GM21423 (cell line): ENCODE data around the gene HDAC4.

Experiments used
- ATAC-seq: cut with Tn5 transposase; IDR thresholded peaks from one replicate; pipeline ENCODE4 v1.9.1; 2021; ENCODE audit warnings: mild to moderate bottlenecking, moderate library complexity; ENCODE audit not compliant: unreplicated experiment

Gene HDAC4

DNA sequence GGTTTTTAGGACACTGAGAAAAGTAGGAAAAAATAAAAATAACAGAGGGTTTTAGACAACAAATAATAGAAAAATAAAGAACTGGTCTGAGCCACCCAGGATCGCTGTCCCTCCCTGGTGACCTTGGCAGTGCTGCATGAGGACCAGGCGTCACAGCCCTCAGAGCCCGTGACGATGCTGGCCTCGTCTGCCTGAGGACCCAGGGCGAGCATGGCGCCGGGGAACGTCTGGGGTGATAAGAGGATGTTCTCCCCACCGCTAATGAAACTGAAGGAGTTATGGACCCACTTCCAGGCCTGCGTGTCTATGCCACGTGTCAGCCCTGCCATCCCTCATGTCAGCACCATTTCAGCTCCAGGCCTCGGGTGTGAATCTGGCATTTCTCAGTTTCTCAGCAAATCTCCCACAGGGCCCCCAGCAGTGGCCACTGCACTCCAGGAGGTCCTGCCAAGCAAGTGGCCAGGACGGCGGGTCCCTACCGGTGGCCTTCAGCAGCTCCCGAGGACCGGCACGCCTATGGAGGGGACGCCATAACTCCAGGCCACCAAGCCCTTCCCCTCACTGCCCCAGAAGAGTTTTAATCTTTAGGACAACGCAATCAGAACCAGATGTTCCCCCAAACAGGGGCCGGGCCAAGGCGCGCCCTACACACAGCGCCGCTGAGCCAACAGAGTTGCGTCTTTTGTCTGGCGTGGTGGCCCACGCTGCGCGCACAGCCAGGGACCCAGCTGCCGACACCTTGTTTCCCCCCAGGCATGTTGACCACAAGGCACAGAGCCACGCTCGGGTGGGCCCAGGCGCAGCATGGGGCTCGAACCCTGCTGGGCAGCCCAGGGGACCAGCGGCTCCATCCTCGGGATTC lies 373.2 kb downstream of the HDAC4 start:
- no peak for ATAC-seq

GRCh38 chr2:239026711-239027361 lies 374.0 kb downstream of the HDAC4 start:
- ATAC-seq = no peak

- no peak for ATAC-seq
These were observed 374.8 kb downstream of the HDAC4 start for GRCh38 chr2:239025951-239026461.

DNA sequence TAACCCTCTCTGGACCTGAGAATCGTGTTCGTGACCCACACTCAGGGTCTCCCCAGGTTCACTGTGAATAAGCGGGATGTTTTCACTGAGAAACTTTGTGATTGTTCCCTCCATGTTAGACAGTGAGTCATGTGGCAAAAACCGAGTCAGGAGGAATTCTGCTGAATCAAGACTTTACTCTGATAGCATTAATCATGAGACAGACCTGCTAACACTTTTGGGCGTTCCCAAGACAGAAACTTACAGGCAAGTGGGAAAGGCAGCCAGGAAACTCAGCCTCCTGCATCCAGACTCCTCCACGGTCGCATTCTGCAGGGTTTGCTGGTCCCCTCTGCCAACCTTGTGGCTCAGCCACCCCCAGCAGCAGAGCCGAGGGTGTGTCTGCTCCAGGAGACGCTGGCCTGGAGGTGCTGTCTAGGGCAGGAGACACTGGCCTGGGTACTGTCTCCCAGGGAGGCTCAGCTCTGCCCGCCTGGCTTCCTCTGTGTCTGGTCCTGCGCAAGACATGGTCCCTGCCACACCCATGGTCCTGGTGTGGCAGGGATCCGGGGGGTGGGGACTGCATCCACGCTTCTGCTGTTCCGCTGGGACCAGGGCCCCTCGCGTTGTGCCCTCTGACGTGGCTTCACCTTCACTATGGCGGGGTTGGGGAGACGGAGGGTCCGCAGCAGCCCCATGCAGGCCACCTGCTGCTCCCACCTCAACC lies 375.6 kb downstream of the HDAC4 start:
- no peak for ATAC-seq

GRCh38 chr2:239024226-239024625 lies 376.6 kb downstream of the HDAC4 start:
- ATAC-seq = no peak

DNA sequence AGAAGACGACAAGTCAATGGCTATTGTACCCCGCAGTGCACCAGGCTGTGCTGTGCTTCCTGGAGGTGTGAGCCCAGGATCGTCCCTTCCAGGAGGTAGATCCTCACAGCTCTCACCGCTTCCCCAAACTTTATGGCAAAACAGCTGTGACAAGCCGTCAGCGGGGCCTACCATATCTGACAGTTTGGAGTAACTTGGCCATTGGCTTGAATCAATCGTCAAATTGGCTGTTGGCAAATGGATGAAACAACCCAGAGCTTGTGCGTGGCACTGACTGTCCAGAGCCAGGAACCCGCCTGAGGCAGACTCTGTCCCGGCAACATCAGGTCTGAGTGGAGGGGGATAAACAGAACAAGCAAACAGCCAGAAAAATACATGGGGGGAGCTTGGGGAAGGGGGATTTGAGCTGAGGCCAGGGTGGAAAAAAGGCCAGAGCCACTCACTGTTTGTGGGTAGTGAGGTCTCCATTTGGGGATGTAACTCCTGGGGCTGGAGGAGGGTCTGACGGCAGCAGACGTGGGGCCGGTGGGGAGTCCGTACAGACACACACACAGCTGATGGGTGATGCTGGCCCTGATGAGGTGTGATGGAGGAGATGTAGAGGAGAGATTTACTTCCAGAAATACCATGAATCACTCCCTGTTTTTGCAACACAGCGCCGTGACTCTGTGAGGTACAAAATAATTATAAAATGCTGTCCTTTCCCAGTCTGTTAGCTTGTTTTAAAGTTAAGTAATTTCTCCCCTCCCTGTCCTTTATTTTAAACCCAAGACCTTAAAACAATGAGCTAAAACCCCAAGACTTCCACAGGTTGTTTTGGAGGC lies 378.2 kb downstream of the HDAC4 start:
- no peak for ATAC-seq

DNA sequence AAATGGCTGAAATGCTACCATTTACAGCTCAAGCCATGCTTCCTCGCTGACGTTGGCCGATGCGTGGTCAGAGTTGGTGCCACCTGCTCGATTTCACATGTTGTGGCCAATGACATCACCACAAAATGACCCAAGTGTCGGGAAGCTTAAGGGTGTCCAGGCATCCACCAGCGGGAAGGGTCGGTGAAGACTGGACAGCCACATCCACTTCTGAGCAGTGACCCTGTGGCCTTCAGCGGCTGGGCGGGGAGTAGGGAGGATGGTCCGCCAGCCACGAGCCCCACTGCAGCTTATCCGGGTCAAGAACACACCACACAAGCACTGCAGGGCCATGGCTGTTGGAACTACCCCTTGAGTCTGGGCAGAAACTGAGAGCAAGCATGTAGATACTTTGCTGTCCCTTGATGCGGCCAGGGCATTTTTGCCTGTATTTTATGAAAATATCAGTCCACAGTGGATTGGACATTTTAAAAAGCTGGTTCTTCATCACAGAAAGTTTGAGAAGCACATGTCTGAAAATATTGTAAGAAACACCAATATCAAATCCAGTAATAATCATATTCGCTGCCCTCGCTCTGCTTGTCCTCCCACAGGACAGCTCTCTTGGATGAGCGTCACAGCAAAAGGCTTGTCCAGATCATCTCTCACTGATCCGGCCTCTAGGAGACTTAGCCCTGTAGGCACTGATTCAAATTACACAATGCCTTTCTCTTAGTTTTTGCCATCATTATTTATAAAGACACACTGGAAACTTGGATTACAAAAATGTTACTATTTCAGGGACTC lies 379.0 kb downstream of the HDAC4 start:
- no peak for ATAC-seq

DNA sequence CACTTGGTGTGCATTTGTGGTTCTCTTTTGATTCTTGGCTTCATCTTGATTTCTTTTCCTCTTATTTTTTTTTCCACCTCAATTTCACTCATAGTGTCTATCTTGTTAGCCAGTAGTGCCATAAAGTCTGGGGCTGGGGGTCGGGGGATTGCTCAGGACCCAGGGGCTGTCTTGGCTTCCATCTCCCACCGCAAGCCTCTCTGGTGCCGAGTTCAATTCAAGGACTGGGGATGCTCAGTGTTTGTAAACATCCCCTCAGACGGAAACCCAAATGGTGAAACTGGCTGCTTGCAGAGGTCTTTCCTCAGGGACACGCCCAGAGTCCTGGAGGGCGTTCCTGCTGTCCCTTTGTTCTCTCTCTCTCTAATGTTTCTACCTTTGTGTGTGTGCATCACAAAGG lies 379.6 kb downstream of the HDAC4 start:
- ATAC-seq = no peak

DNA sequence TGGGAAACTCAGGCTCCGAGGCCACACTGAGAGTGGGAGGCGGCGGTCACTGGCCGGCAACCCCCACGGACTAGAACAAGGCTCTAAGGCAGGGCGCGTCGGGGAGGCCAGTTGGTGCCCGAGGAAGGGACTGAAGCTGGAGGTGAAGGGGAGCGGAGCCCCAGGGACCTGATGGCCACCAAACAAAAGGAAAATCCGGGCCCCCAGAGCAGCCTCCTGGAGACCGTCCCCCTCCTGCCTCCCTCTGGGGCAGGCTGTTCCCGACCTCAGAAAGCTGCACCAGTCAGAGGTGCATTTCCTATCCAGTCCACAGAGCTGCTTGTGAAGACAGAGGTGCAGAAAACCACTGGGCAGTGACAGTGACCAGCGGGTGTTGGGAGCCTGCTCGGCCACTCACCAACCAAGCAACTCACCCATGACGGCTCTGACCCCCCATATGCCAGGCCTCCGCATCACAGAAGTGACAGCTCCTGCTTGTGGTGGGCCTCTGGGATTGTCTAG lies 380.2 kb downstream of the HDAC4 start:
- ATAC-seq = no peak

- no peak for ATAC-seq
These were observed 381.6 kb downstream of the HDAC4 start for GRCh38 chr2:239019183-239019581.

DNA sequence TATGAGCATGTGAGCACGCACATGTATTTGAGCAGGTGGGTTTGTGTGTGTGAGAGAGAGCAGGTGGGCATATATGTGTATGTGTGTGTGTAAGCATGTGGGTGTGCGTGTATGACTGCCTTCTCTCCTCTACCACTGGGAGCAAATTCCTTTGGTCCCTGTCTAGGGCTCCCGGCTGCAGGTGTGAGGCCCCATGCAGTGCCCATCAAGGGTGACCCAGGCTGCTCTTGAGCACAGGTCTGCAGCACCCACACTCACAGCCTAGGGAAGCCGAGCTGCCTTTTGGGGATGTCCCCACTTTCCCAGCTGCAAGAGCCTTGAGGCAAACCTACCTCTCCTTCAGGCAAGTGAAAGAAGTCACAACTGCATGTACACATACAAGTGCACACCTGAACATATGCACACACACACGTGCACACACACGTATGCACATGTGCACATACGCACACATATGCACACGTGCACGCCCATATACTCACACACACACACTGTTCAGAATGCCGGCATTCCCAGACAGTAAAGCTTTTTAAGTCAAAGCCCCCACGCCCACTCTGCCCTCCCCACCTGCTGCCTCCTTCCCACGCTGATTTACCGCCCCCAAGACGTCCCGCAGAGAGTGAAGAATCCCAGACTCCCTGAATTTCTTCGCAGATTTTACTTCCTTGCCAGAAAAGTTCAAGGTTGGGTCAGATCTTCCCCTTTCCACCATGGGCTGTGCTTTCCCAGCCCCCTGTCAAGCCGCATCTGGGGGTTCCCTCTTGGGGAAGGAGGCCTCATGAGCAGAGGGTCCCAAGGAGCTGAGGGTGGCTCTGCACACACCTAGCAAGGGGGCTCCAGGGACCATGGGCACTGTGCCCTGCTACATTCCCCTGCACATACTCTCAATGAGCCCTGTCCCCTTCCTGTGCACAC lies 382.3 kb downstream of the HDAC4 start:
- ATAC-seq = no peak

DNA sequence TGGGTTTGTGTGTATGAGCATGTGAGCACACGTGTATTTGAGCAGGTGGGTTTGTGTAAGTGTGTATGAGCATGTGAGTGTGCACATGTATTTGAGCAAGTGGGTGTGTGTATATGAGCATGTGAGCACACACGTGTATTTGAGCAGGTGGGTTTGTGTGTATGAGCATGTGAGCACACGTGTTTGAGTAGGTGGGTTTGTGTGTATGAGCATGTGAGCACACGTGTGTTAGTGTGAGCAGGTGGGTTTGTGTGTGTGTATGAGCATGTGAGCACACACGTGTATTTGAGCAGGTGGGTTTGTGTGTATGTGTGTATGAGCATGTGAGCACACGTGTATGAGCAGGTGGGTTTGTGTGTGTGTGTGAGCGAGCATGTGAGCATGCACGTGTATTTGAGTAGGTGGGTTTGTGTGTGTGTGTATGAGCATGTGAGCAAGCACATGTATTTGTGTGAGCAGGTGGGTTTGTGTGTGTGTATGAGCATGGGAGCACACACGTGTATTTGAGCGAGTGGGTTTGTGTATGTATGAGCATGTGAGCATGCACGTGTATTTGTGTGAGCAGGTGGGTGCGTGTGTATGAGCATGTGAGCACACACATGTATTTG lies 383.2 kb downstream of the HDAC4 start:
- no peak for ATAC-seq

- no peak for ATAC-seq
These were observed 384.7 kb downstream of the HDAC4 start for GRCh38 chr2:239015901-239016675.

DNA sequence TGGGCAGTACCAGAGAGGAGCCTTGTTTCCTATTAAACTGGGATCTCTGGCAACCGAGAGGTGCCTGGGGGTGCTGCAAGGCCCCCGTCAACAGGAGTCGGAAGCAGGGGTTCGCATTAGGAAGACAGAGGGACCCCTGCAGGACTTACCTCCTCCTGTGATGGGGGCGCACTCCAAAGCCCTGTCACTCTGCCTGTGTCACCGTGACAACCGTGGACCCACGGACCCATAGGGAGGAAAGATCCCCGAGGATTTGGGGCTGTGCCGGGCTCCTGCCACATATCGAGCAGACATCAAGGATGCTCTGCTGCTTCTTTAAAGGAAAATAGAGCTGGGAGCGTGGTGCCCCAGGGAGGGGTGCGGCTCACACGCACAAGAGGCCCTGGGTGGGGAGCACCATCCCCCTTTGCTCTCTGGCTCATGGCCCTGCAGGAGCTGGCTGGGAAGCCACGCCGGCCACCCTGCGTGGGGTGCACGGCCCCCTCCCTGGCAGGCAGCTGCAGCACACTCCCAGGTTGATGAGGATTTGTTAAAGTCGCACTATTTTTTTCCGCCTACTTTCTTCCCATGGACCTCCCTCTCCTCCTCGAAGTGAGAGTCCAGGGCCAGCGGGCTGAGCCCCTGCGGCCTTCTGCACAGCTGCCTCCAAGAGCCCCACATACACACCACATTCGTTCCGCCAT lies 385.5 kb downstream of the HDAC4 start:
- no peak for ATAC-seq

DNA sequence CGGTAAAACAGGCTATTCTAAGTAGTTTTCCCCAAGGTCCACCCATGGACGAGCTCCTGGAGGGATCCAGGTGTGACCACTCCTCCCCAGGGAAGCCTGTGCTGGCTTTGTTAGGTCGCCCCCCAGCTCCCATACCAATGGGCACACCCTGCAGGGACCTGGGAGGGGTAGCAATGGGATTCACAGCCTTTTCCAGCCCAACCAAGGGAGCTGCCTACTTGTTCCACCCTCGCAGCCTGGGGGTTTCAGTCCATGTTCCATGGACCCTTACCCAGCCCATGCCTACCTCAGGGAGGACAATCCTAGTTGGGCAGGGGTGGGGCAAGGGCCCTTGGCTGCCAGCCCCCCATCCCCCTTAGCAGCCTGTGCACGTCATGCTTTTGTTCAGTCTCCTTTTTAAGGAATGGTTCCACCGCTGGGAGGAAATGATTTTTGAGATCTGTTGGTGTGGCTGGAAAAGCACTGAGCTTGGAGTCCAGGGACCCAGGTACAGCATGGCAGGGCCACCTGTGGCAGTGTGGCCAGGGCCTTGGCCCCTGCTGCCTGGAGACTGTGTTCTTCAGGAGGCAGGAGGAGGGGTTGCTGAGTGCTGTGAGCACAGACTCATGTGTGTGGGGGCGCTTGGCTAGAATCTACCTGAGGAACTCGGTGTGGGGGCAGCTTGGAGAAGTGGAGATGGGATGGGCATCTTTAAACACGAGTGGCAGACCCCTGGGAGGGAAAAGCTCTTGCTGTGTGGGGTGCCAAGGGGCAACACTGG lies 386.2 kb downstream of the HDAC4 start:
- ATAC-seq = no peak

DNA sequence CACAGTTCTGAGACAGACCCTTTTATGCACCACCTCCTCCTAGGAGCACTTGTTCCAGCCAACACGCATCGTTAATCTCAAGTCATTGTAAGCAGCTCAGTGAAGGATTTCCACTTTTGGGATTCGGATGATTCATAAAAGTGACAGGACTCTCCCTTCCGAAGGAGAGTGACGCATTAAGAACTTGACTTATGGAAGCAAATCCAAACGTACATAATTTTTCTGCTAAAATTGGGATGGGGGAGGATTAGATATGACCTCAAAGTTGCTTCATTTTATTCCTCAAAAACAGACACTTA lies 387.2 kb downstream of the HDAC4 start:
- no peak for ATAC-seq
